ENCODE data around the gene ATG9B. TPM values are rescaled to one million over a fixed set of nuclear protein-coding genes. Genes with fewer than 3 reads are reported as not detected.

ATG9B gene
- total RNA-seq, 4 donors from 2014 or later = 27.0 to 195 (median 122) TPM

GRCh38 chr7:151010037-151010306 is 14.3 kb downstream of the ATG9B start:
- no peak for TF ChIP-seq POLR2AphosphoS5 (IDR thresholded peaks at IDR 0.05)
- TF ChIP-seq POLR2A (IDR thresholded peaks at IDR 0.05) = no peak
- no peak for TF ChIP-seq EP300 (IDR thresholded peaks at IDR 0.05)
- TF ChIP-seq CTCF (IDR thresholded peaks at IDR 0.05) = no peak
- H3K4me1 ChIP-seq = peaks cover 42% of the 10 kb centered on the region
- H3K27me3 ChIP-seq = peaks cover 33% of the 10 kb centered on the region
- WGBS = 0% methylated on average over 1 of the region's 7 CpGs
- H3K4me3 ChIP-seq = no peak overlapping the region
- H3K27ac ChIP-seq = no peak overlapping the region
- no peak for DNase-seq (ENCODE audit: low spot score in 2 of 2)
- H3K36me3 ChIP-seq = no peaks in the 10 kb centered on the region
- H3K9me3 ChIP-seq = no peaks in the 10 kb centered on the region

GRCh38 chr7:151009327-151010036 is 14.8 kb downstream of the ATG9B start:
- H3K27ac ChIP-seq = no peak overlapping the region
- H3K36me3 ChIP-seq = no peaks in the 10 kb centered on the region
- DNase-seq (ENCODE audit: low spot score in 2 of 2) = no peak
- WGBS = 43% methylated on average over 3 of the region's 22 CpGs
- TF ChIP-seq POLR2AphosphoS5 (IDR thresholded peaks at IDR 0.05) (no peak), EP300 (IDR thresholded peaks at IDR 0.05) (no peak), POLR2A (IDR thresholded peaks at IDR 0.05) (no peak), CTCF (IDR thresholded peaks at IDR 0.05) (no peak)
- no peaks in the 10 kb centered on the region for H3K9me3 ChIP-seq
- H3K4me1 ChIP-seq = peaks cover 38% of the 10 kb centered on the region
- peaks cover 33% of the 10 kb centered on the region for H3K27me3 ChIP-seq
- no peak overlapping the region for H3K4me3 ChIP-seq

GRCh38 chr7:151008511-151009323 is 15.6 kb downstream of the ATG9B start:
- 38% methylated on average over 26 of the region's 40 CpGs for WGBS
- Histone ChIP-seq H3K4me3 (no peak overlapping the region), H3K27ac (no peak overlapping the region), H3K4me1 (peaks cover 31% of the 10 kb centered on the region), H3K36me3 (no peaks in the 10 kb centered on the region), H3K27me3 (peaks cover 29% of the 10 kb centered on the region), H3K9me3 (no peaks in the 10 kb centered on the region)
- no peak for DNase-seq (ENCODE audit: low spot score in 2 of 2)
- TF ChIP-seq POLR2A (IDR thresholded peaks at IDR 0.05) = no peak
- peak; percentile 37 to 74 for TF ChIP-seq CTCF (IDR thresholded peaks at IDR 0.05)

GRCh38 chr7:151008143-151008510 is 16.2 kb downstream of the ATG9B start:
- no peak for DNase-seq (ENCODE audit: low spot score in 2 of 2)
- Histone ChIP-seq H3K4me3 (no peak overlapping the region), H3K36me3 (no peaks in the 10 kb centered on the region), H3K27ac (no peak overlapping the region), H3K9me3 (no peaks in the 10 kb centered on the region), H3K4me1 (peaks cover 25% of the 10 kb centered on the region), H3K27me3 (peaks cover 24% of the 10 kb centered on the region)
- TF ChIP-seq POLR2AphosphoS5 (IDR thresholded peaks at IDR 0.05) (no peak), CTCF (IDR thresholded peaks at IDR 0.05) (no peak), EP300 (IDR thresholded peaks at IDR 0.05) (no peak), POLR2A (IDR thresholded peaks at IDR 0.05) (no peak)
- WGBS = 38% methylated on average over 11 of the region's 11 CpGs

GRCh38 chr7:151007469-151007898 is 16.8 kb downstream of the ATG9B start:
- Histone ChIP-seq H3K9me3 (no peaks in the 10 kb centered on the region), H3K4me1 (peaks cover 21% of the 10 kb centered on the region), H3K27me3 (peaks cover 17% of the 10 kb centered on the region), H3K27ac (no peak overlapping the region), H3K36me3 (no peaks in the 10 kb centered on the region), H3K4me3 (no peak overlapping the region)
- DNase-seq (ENCODE audit: low spot score in 2 of 2) = no peak
- TF ChIP-seq EP300 (IDR thresholded peaks at IDR 0.05) (no peak), CTCF (IDR thresholded peaks at IDR 0.05) (no peak), POLR2AphosphoS5 (IDR thresholded peaks at IDR 0.05) (no peak), POLR2A (IDR thresholded peaks at IDR 0.05) (no peak)
- WGBS = 86% methylated on average over 7 of the region's 7 CpGs

Data from suprapubic skin (tissue), 4 donors.